Hematopoietic multipotent progenitor cell treated with erythropoietin and hydrocortisone succinate and interleukin-3 and kit ligand, for 17 days (in vitro differentiated cells): Measurements from ENCODE around the gene PDZRN4.
"Not testable (repeated sequence)": the region's sequence is repeated elsewhere in the genome, so short reads cannot be mapped to it uniquely, and the experiment has no call there.

Source experiments
- DNase-seq: peaks from one replicate; pipeline ENCODE4 v3.0.0-alpha.2; 2015; ENCODE audit warnings: low spot score

PDZRN4 gene

DNA sequence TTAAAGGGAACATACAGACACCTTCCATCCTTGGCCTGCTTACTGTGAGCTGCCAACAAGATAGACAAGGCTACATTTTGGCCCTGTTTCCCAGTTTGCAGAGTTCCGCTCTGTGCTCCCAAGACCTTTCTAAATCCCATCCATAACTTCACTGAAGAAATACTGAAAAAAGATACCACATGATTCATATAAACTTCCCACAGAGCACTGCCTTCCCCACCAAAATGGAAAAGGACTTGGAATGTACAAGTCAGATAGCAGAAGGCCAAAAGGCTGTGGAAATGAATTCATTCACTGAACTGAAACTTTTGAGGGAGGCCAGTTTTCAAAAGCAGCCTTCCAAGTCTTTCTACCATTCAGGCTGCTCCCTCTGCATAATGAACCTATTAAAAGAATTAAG lies 29.6 kb downstream of the PDZRN4 start:
- no peak for DNase-seq

DNA sequence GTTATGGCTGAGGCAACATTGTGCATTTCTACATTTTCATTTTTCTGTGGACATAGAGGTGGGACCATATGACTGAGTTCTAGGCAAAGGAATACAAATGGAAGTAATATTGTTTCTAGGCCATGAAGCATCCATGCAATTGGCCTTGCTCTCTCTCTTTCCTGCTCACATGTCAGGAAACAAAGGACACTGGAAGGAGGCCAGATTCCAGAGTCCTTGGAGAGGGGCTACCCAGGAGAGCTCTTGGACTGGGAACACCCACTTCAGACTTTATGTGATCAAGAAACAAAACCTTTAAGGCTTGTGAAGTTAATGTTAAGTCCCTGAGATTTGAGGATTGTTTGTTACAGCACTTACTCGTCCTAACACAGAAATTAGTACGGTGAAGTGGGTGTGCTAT lies 32.8 kb downstream of the PDZRN4 start:
- no peak for DNase-seq

DNA sequence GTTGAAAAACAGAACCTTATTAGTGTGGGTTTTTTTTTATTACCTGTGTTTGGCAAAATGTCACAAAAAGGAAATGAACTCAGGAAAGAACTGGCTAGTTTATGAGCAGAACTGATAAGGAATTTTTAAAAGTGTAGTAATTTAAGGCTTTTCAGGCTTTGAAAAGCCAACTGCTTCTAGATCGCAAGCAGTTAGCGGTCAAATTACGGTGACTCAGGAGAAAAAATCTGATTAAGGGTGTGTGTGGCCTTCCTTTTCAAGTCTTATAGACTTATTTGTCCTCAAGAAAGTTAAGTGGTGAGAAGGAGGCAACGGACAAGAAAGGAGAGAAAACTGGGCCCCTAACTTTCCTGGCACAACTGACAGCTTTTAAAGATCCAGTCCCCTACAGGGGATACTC lies 33.4 kb downstream of the PDZRN4 start:
- no peak for DNase-seq

- DNase-seq: no peak
These were observed 35.5 kb downstream of the PDZRN4 start for GRCh38 chr12:41223600-41223999.

GRCh38 chr12:41224066-41224465 lies 35.9 kb downstream of the PDZRN4 start:
- DNase-seq: no peak

DNA sequence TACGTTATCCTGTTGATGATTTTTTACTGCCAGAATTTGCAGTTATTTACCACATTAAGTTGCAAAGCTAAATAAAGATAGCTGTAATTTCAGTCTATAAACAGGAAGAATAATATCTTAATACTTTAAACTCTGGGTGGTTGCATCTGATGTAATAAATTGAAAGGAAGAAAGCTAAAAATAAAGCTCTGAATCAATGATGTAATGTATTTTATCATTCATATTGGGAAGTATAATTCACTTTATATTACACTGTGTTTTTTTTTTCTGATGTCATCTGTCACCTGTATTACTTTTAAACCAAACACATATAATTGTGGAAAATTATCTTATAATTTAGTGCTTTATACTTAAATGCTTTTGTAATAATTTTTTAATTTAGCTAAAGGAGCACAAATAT lies 37.1 kb downstream of the PDZRN4 start:
- no peak for DNase-seq

DNA sequence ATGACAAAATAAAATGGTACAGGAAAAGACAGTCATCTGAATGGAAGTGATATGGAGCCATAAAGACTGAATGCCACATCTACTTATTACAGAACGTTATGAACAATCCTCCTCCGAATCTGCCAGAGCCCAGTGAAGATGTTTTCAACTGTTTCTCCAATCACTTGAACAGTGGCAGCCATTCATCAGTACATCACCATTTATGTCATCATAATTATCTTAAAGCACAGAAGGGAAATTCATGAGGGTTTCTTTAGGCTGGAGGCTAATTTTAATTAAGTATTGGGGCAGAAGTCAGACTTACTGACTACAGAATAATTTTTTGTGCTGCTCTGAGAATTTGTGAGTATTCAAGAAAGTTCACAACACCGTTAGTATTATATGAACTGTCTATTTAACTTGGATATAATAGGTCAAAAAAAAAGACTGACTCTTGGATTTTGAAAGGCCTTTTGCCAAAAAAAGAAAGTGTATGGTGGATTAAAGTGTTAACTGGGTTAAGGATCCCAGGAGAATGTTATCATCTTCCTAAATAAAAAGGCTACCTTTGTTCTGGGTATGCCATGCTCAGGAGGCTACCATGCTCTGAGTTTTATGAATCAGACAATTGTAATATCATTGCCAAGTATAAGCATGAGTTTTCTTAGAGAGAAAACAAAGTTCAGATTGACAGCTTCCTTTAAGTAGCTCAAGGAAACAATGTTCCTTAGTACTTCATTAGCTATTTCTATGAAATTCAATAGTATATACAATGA lies 40.1 kb downstream of the PDZRN4 start:
- no peak for DNase-seq

GRCh38 chr12:41230756-41231155 lies 42.6 kb downstream of the PDZRN4 start:
- DNase-seq: no peak

DNA sequence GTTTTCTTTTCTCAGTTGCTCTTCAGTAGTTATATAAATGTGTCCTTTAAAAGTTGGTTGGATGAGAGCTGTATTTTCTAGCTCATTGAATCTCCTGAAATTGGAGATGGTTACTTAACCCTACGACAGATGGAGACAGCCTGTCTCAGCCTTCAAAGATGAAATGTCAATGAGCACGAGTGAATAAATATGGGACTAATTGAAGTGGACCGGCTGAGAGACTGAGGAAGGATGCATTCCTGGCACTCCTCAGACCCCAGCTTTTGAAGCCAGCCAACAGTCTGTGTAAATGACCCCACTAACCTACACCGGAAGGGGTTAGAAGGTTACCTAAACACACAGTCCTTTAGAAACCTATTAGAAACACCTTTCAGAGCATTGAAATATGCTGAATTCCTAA lies 46.6 kb downstream of the PDZRN4 start:
- no peak for DNase-seq

DNA sequence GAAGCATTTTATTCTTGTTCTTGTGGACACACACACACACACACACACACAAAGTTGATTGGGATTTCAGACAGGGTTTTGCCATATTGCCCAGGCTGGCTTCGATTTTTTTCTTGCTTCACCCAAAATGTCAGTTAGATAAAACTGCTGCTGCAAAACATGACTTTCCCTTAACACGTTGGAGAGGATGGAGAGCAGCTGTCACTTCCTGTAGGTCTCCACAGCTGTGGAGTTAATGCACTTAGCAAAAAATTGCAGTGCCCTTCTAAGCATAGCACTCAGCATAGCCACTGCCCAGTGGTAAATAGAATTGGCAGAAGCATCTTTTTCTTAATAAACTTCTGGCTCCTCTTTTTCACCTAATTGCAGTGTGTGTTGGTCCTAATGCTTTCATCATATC lies 54.5 kb downstream of the PDZRN4 start:
- no peak for DNase-seq

DNA sequence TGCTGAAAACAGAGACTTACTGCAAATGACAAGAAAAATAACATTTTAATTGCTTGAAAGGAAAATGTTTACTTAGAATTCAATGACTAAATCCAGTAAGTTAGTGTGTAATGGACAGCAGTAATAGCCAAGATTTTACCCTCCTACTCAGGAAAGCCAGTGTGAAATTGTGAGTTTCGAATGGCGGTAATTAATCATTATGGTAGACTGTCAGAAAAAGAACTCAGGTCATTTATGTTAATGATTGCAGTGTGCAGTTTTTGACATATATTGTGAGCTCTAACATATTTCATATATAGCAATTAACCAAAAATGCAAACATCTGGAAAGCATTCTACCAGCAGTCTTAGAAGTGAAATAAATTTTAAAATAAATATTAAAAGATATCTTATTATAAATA lies 60.3 kb downstream of the PDZRN4 start:
- DNase-seq: no peak

- DNase-seq: no peak
These were observed 62.6 kb downstream of the PDZRN4 start for GRCh38 chr12:41250748-41251147.

DNA sequence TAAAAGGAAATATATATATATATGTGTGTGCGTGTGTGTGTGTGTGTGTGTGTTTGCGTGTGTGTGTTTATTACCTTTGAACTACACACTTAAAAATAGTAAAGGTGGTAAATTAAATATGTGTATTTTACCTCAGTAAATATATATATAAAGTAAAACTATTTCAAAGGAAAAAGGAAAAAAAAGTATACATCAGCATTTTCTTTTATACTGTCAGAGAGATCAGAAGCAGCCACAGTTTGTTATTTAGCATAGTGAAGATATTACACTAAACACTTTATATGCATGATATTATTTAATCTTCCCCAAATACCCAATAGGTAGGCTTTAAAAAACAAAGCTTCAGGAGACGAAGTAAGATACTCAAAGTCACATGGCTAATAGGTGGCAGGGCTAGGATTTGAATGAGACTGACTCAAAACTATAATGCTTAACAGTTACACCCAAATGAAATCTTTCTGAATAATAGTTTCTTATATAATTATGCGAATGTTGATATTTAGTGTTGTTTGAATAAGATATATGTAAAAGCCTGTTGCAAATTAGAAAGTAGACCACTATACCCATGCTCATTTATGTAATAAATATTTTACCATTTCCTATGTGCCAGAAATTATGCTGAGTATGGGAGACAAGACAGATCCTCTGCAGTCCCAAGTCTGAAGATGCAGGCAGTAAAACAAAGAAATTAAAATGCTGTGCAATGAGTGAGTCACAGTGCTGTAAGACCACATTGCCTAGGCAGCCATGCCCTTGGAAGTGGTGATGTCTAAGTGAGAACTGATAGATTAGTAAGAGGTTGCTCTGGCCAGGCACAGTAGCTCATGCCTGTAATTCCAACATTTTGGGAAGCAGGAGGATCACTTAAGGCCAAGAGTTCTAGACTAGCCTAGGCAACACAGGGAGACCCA lies 66.1 kb downstream of the PDZRN4 start:
- DNase-seq: no peak

DNA sequence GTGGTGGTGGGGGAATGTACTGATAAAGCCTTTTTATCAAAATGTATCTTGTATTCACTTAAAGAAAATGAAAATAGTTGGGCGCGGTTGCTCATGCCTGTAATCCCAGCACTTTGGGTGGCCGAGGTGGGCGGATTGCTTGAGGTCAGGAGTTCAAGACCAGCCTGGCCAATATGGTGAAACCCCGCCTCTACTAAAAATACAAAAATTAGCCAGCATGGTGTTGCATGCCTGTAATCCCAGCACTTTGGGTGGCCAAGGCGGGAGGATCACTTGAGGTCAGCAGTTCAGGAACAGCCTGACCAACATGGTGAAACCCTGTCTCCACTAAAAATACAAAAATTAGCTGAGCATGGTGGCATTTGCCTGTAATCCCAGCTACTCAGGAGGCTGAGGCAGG lies 75.1 kb downstream of the PDZRN4 start:
- not testable (repeated sequence) for DNase-seq

DNA sequence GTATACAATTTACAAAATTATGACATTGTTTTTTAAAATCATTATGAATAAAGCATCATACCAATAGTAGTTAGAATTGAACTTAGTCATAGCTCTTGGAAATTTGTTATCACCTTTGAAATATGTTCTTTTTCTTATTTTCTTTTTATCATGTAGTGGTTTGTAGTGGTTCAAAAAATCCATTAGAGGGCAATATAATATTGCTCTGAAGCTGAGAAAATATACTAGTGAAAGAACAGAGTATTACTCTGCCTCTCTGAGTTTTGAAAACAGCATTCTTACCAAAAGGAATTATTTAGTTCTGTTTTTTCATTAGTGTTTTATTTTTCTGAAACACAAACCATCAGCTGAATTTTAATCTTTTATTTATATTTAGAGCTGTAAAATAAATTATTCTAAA lies 76.2 kb downstream of the PDZRN4 start:
- DNase-seq: no peak

GRCh38 chr12:41269056-41269455 lies 80.9 kb downstream of the PDZRN4 start:
- DNase-seq: no peak

DNA sequence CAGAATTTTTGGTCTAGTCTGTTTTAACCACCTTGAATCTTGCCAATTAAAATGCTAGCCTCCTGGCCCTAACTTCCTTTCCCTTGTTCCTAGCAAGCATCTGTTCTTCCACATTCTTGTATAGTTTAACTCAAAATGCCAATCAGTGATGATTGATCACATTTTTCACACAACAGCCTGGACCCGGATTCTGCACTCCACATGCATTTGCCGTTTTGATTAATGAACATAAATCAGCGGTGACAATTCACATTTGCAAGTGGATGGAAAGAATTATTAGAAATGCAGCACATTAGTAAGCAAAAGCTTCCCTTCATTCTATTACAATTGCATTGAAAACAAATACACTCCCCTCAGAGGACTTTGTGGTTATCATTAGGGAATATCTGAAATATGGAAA lies 83.4 kb downstream of the PDZRN4 start:
- DNase-seq: no peak

DNA sequence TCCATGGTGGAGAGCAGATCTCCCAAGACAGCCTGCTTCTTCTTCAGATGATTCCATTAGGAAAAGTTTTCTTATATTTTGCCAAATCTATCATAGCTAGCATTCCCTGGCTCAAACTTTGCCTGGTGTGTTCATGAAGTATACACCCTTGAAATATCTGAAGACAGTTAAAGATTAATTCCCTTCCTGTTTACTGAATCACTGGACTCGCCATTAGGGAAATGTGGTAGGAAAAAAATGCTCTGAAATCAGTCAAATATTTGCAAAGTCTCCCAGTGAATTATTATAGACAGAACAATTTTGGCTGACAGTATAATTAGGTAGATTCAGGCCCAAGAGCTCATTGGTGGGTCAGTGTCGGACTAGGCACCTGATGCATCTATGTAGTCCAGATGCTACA lies 86.5 kb downstream of the PDZRN4 start:
- no peak for DNase-seq

DNA sequence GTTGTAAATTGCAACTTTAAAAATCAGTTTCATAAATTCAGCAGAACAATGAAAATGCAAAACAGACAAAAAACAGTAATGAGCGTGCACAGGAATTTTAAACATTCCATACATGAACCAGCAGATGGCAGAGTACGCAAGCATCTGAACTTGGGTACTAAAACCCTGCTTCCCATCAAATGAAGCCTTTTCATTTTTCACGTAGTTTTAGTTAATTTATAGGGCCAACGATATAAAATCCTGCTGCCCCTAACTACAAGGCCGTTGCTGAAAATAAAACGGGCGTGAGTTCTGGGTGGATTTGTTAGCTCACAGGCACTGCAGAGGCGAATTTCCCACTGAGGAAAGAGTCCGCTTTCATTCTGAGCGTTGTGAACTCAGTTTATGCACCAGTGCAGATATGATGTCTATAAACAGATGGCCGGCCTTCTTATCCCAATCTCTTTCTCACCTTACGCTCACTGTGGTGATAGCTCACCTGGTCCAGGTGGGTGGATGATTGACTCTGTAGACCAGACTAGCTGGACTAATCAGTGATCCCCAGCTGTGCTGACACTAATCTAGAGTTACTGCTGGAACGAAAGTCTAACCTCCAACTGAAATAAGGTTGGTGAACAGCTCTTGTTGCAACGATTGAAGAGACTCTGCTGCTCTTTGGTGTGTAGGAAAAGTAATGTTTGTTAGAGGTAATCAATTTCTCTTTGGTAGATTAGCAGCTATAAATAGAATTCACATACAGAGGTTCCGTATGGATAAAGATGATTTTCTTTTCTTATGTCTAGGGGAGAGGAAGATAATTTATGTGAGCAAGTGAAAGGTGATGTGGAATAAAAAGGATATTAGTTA lies 89.2 kb downstream of the PDZRN4 start:
- peak; percentile 23 for DNase-seq

- DNase-seq: no peak
These were observed 89.8 kb downstream of the PDZRN4 start for GRCh38 chr12:41277946-41278267.

GRCh38 chr12:41280341-41281095 lies 92.4 kb downstream of the PDZRN4 start:
- not testable (repeated sequence) for DNase-seq

- not testable (repeated sequence) for DNase-seq
These were observed 97.3 kb downstream of the PDZRN4 start for GRCh38 chr12:41285470-41285869.
